HepG2 (cell line): ENCODE results near the gene CFAP97D1. TPM values are rescaled to one million over a fixed set of nuclear protein-coding genes. Genes with fewer than 3 reads are reported as not detected.

Source experiments
- ATAC-seq: fragments of 200-7000 bp; cut with Tn5 transposase; 3 replicates; pipeline ENCODE4 v1.9.1; 2020; ENCODE audit warnings: mild to moderate bottlenecking, moderate library complexity
- BruUV-seq: library from RNA; stranded (reverse); fragments of 400-500 nt; replicated peaks from 2 replicates; lab custom pipeline; 2021; lab: Mats Ljungman, UMichigan
- CTCF ChIA-PET: fragments of 300-600 bp; formaldehyde crosslinking; extraction: SDS; loops from one replicate; lab custom pipeline; 2021; ENCODE audit warnings: low total read pairs, inconsistent platforms, low intra/inter-chr PET ratio; lab: Yijun Ruan, JAX
- POLR2A ChIA-PET: fragments of 350-600 bp; sonication (Branson Sonifier 250); formaldehyde crosslinking; loops from one replicate; lab custom pipeline; 2020; ENCODE audit warnings: antibody characterized with exemption, inconsistent platforms; lab: Yijun Ruan, JAX
- DNase-seq: peaks from one replicate; pipeline ENCODE4 v3.0.0-alpha.2; 2015; ENCODE audit warnings: low spot score
- FAIRE-seq: peaks from 3 replicates; lab custom pipeline; 2011; peaks lifted over from hg19 to GRCh38; lab: Jason Lieb, UNC
- H2AFZ ChIP-seq: one replicate; pipeline ENCODE4 v1.6.1; 2011; ENCODE audit warnings: low read length, inconsistent platforms
- H3K27ac ChIP-seq: fragments of 300-600 bp; 3 replicates; pipeline ENCODE4 v1.8.0; 2011; ENCODE audit warnings: mixed run types, mild to moderate bottlenecking, mixed read lengths, low read length, inconsistent platforms; ENCODE audit not compliant: insufficient read depth; ENCODE audit errors: extremely low read length
- H3K27me3 ChIP-seq, 2 experiments: fragments of 200-600 bp in 1 of 2; 2 replicates in 1 of 2; 3 replicates in 1 of 2; pipeline versions ENCODE4 v1.6.0 to v1.8.0; 2011; ENCODE audit warnings: low read length in 2 of 2, mild to moderate bottlenecking in 2 of 2, moderate library complexity in 2 of 2, inconsistent platforms in 1 of 2; ENCODE audit not compliant: insufficient read depth in 2 of 2, control insufficient read depth in 1 of 2
- H3K36me3 ChIP-seq, 2 experiments: fragments of 200-600 bp in 1 of 2; replicated peaks in 1 of 2; 2 replicates in 1 of 2; 3 replicates in 1 of 2; pipeline versions ENCODE4 v1.5.1 to v1.8.0; 2011; ENCODE audit warnings: low read length in 2 of 2, inconsistent platforms in 1 of 2; ENCODE audit not compliant: insufficient read depth in 2 of 2, control insufficient read depth in 1 of 2
- H3K4me1 ChIP-seq: 2 replicates; pipeline ENCODE4 v1.5.1; 2012; ENCODE audit warnings: low read length, inconsistent platforms; ENCODE audit not compliant: insufficient read depth
- H3K4me2 ChIP-seq: 2 replicates; pipeline ENCODE4 v1.6.0; 2011; ENCODE audit warnings: low read depth, low read length, inconsistent platforms
- H3K4me3 ChIP-seq, 3 experiments: fragments of 200-600 bp in 1 of 3; sonication (generic), shearing (Covaris generic) in 1 of 3; replicated peaks in 1 of 3; 2 replicates each; pipeline ENCODE4 v1.5.1; 2011 to 2016; ENCODE audit warnings: low read length in 3 of 3, inconsistent platforms in 2 of 3, low read depth in 2 of 3, mild to moderate bottlenecking in 2 of 3, control low read depth in 1 of 3, mixed read lengths in 1 of 3; ENCODE audit not compliant: insufficient read depth in 1 of 3
- H3K79me2 ChIP-seq: one replicate; pipeline ENCODE4 v1.6.1; 2011; ENCODE audit warnings: low read length, inconsistent platforms; ENCODE audit not compliant: insufficient read depth
- H3K9ac ChIP-seq: 2 replicates; pipeline ENCODE4 v1.6.0; 2011; ENCODE audit warnings: mild to moderate bottlenecking, low read depth, low read length, inconsistent platforms; ENCODE audit not compliant: insufficient read depth
- H3K9me3 ChIP-seq: 2 replicates; pipeline ENCODE4 v1.5.1; 2012; ENCODE audit warnings: mild to moderate bottlenecking, low read length
- H4K20me1 ChIP-seq: 2 replicates; pipeline ENCODE4 v1.6.0; 2011; ENCODE audit warnings: inconsistent platforms, mild to moderate bottlenecking, low read length, moderate library complexity; ENCODE audit not compliant: insufficient read depth
- CEBPG ChIP-seq: IDR thresholded peaks from 2 replicates; pipeline ENCODE4 v1.6.1; 2016
- CENPT ChIP-seq: sonication (generic); formaldehyde crosslinking; IDR thresholded peaks from 2 replicates; pipeline ENCODE4 v1.8.0; 2022; ENCODE audit warnings: low read depth, mild to moderate bottlenecking, moderate library complexity, missing genetic modification reagents
- DMTF1 ChIP-seq: sonication (generic); formaldehyde crosslinking; IDR thresholded peaks from 2 replicates; pipeline ENCODE4 v1.4.0; 2020; ENCODE audit warnings: mild to moderate bottlenecking, missing genetic modification reagents
- KDM5A ChIP-seq: fragments of 200-600 bp; sonication (generic); IDR thresholded peaks from 2 replicates; pipeline ENCODE4 v1.7.0; 2018; ENCODE audit warnings: antibody characterized with exemption, mild to moderate bottlenecking, low read length, borderline replicate concordance
- STAT6 ChIP-seq: sonication (generic); formaldehyde crosslinking; IDR thresholded peaks from 2 replicates; pipeline ENCODE4 v1.4.0; 2020; ENCODE audit warnings: missing genetic modification reagents, mild to moderate bottlenecking, borderline replicate concordance
- TAF1 ChIP-seq: sonication (generic); formaldehyde crosslinking; IDR thresholded peaks from 2 replicates; pipeline ENCODE4 v1.4.0; 2020; ENCODE audit warnings: missing genetic modification reagents
- ZBTB21 ChIP-seq: sonication (generic); formaldehyde crosslinking; IDR thresholded peaks from 2 replicates; pipeline ENCODE4 v1.4.0; 2020; ENCODE audit warnings: missing genetic modification reagents
- ZKSCAN5 ChIP-seq: sonication (generic); formaldehyde crosslinking; IDR thresholded peaks from 2 replicates; pipeline ENCODE4 v1.5.1; 2020; ENCODE audit warnings: mild to moderate bottlenecking, missing genetic modification reagents
- ZNF496 ChIP-seq: sonication (generic); formaldehyde crosslinking; IDR thresholded peaks from 2 replicates; pipeline ENCODE4 v1.8.1; 2023; ENCODE audit warnings: mild to moderate bottlenecking, moderate library complexity, missing genetic modification reagents; ENCODE audit not compliant: insufficient replicate concordance
- ZNF646 ChIP-seq: sonication (generic); formaldehyde crosslinking; IDR thresholded peaks from 2 replicates; pipeline ENCODE4 v1.9.0; 2021; ENCODE audit warnings: mild to moderate bottlenecking, missing genetic modification reagents
- ZNF709 ChIP-seq: sonication (generic); formaldehyde crosslinking; IDR thresholded peaks from 2 replicates; pipeline ENCODE4 v1.5.0; 2020; ENCODE audit warnings: mild to moderate bottlenecking, missing genetic modification reagents
- in situ Hi-C: cut with HindIII; loops from 2 replicates; pipeline ENCODE4 v1.10.0; 2017; ENCODE audit warnings: low pct_unique_long_range_greater_than_20kb; ENCODE audit not compliant: extremely low pct_ligation_motif_present
- intact Hi-C: fragments of 100-400 bp; cut with micrococcal nuclease; formaldehyde crosslinking; loops from one replicate; pipeline ENCODE4 v1.10.0; 2022; ENCODE audit not compliant: unreplicated experiment
- polyA plus RNA-seq, 8 experiments: library from polyadenylated mRNA; depleted of rRNA in 3 of 8; stranded (reverse) in 7 of 8; unstranded in 1 of 8; fragments of >200 nt; fragmentation: Illumina TruSeq in 4 of 8; extraction: Trizol in 4 of 8; gene quantifications; 2 replicates each; pipeline versions ENCODE4 v1.2.1 to v1.2.3, GENCODE V29; 2011 to 2016; ENCODE audit warnings: low read depth in 4 of 8, missing spikeins in 1 of 8, mixed read lengths in 1 of 8; ENCODE audit not compliant: insufficient read depth in 1 of 8
- total RNA-seq, 5 experiments: library from RNA; depleted of rRNA; stranded (reverse); fragments of >200 nt; fragmentation: Illumina TruSeq; extraction: Trizol; gene quantifications; 2 replicates each; pipeline ENCODE4 v1.2.3, GENCODE V29; 2016; ENCODE audit warnings: low read depth in 1 of 5

The CFAP97D1 gene
- total and polyA plus RNA-seq, 2 of the 13 experiments (the other 11 are each of a cell fraction or from before 2014, with no cell fraction given), result 0.02 TPM; not detected in 1

- Histone ChIP-seq H3K27ac (no peak overlapping the region), H3K4me1 (peaks cover 41% of the 10 kb centered on the region), H3K4me3 (no peak overlapping the region), H2AFZ (no peak overlapping the region), H3K4me2 (no peak overlapping the region), H3K27me3 (0 out of 5 replicates have a peak, but pooled peaks cover 0 to 8% of the 10 kb centered on the region in 2 experiments), H3K9me3 (no peaks in the 10 kb centered on the region), H3K36me3 (no peaks in the 10 kb centered on the region), H4K20me1 (no peaks in the 10 kb centered on the region), H3K79me2 (no peaks in the 10 kb centered on the region), H3K9ac (no peak overlapping the region)
- no peak for ATAC-seq
- intact Hi-C loops, result no loop called here
- TF ChIP-seq ZNF496 (CRISPR knock-in tag) (no peak), DMTF1 (CRISPR knock-in tag) (no peak), ZKSCAN5 (CRISPR knock-in tag) (no peak), TAF1 (CRISPR knock-in tag) (no peak), KDM5A (no peak), ZNF646 (CRISPR knock-in tag) (no peak), CENPT (CRISPR knock-in tag) (no peak), STAT6 (CRISPR knock-in tag) (no peak), CEBPG (CRISPR knock-in tag) (no peak), ZBTB21 (CRISPR knock-in tag) (no peak), ZNF709 (CRISPR knock-in tag) (no peak)
- no TSS peak for BruUV-seq
- peak; percentile 42 for FAIRE-seq
- POLR2A ChIA-PET, result no interaction called here
- DNase-seq, result no peak
- in situ Hi-C loops, result no loop called here
- CTCF ChIA-PET, result no interaction called here
These were observed 24.9 kb downstream of the CFAP97D1 start for GRCh38 chr17:43805117-43805516.
